RWPE1 (cell line): Measurements from ENCODE around the gene KDELR1.

ENCODE experiments used
- CTCF ChIA-PET: fragments of 350-600 bp; sonication (Branson Sonifier 250); formaldehyde crosslinking; extraction: SDS; loops from one replicate; lab custom pipeline; 2021; lab: Yijun Ruan, JAX
- POLR2A ChIA-PET: fragments of 400-600 bp; formaldehyde crosslinking; extraction: SDS; loops from one replicate; lab custom pipeline; 2020; ENCODE audit warnings: antibody characterized with exemption; ENCODE audit not compliant: low non-redundant PET; lab: Yijun Ruan, JAX
- DNase-seq: peaks from one replicate; pipeline ENCODE4 v3.0.0; 2012; ENCODE audit warnings: low spot score
- H3K27ac ChIP-seq: fragments of 450-650 bp; 2 replicates; pipeline ENCODE4 v1.5.1; 2017
- CTCF ChIP-seq: fragments of 450-650 bp; conservative IDR thresholded peaks from 2 replicates; pipeline ENCODE4 v1.5.1; 2017; ENCODE audit warnings: low read depth, mild to moderate bottlenecking

The KDELR1 gene

GRCh38 chr19:48333467-48334384, 57.6 kb downstream of the KDELR1 start:
- peak overlapping the region; percentile 97 for H3K27ac ChIP-seq
- ChIA-PET CTCF (interaction anchor here (0.8 to 2.2 kb wide), 4 partner anchors 14 to 57 kb away, joined by 3 to 17 read pairs (median 4); no protein-coding TSS in a partner anchor), POLR2A (interaction anchor here (0.5 kb wide), 1 partner anchor 1578 kb away, joined by 3 read pairs; no protein-coding TSS in a partner anchor)
- peak; percentile 74 for DNase-seq
- TF ChIP-seq CTCF = peak; percentile 75

GRCh38 chr19:48332662-48333466, 58.5 kb downstream of the KDELR1 start:
- peak; percentile 97 for DNase-seq
- CTCF ChIA-PET = interaction anchor here (0.6 to 2.2 kb wide), 4 partner anchors 13 to 156 kb away, joined by 3 to 17 read pairs (median 4); no protein-coding TSS in a partner anchor
- TF ChIP-seq CTCF = no peak
- peak overlapping the region; percentile 97 for H3K27ac ChIP-seq
- POLR2A ChIA-PET = interaction anchor here (0.6 to 0.9 kb wide), 3 partner anchors 11 to 52 kb away, joined by 3 to 4 read pairs (median 3); a partner anchor contains a TSS
